Measurements from ENCODE around the gene TFCP2.

- TF ChIP-seq POLR2A (IDR thresholded peaks at IDR 0.05; ENCODE audit: low read depth, low read length) = no peak
- TF ChIP-seq POLR2AphosphoS5 (IDR thresholded peaks at IDR 0.05; ENCODE audit: low read depth, low read length) = no peak
Observed at GRCh38 chr12:51067771-51068170, 105.2 kb downstream of the TFCP2 start.
